Osteocyte (in vitro differentiated cells): ENCODE data around the gene KRT23. TPM values are rescaled to one million over a fixed set of nuclear protein-coding genes. Genes with fewer than 3 reads are reported as not detected.

Experiments
- DNase-seq: peaks from one replicate; pipeline ENCODE4 v3.0.0; 2021; ENCODE audit warnings: mixed read lengths; ENCODE audit not compliant: unreplicated experiment; ENCODE audit errors: extremely low spot score
- H3K27ac Mint-ChIP-seq: one replicate; pipeline ENCODE4 v1.8.0; 2021; ENCODE audit warnings: mild to moderate bottlenecking, mixed read lengths; ENCODE audit not compliant: unreplicated experiment
- H3K27me3 Mint-ChIP-seq: one replicate; pipeline ENCODE4 v1.8.0; 2021; ENCODE audit warnings: mixed read lengths; ENCODE audit not compliant: unreplicated experiment
- H3K36me3 Mint-ChIP-seq: one replicate; pipeline ENCODE4 v1.8.0; 2021; ENCODE audit warnings: mixed read lengths; ENCODE audit not compliant: unreplicated experiment
- H3K4me1 Mint-ChIP-seq: one replicate; pipeline ENCODE4 v1.8.0; 2021; ENCODE audit warnings: mixed read lengths; ENCODE audit not compliant: unreplicated experiment
- H3K4me3 Mint-ChIP-seq: one replicate; pipeline ENCODE4 v1.8.0; 2021; ENCODE audit warnings: mild to moderate bottlenecking, moderate library complexity, mixed read lengths; ENCODE audit not compliant: unreplicated experiment
- H3K9me3 Mint-ChIP-seq: one replicate; pipeline ENCODE4 v1.8.0; 2021; ENCODE audit warnings: mixed read lengths; ENCODE audit not compliant: unreplicated experiment
- CTCF ChIP-seq: fragments of 200-600 bp; sonication (generic); IDR thresholded peaks from 2 replicates; pipeline ENCODE4 v1.5.0; 2021; ENCODE audit warnings: antibody characterized with exemption, mild to moderate bottlenecking, moderate library complexity
- total RNA-seq: library from RNA; stranded (reverse); gene quantifications from 2 replicates; pipeline ENCODE4 v1.2.1, GENCODE V29; 2021

Gene KRT23
- total RNA-seq, 1 donor from 2014 or later = not detected

GRCh38 chr17:40944531-40944930 lies 7.1 kb upstream of the KRT23 start:
- H3K36me3 Mint-ChIP-seq = no peaks in the 10 kb centered on the region
- H3K4me1 Mint-ChIP-seq = no peaks in the 10 kb centered on the region
- no peak overlapping the region for H3K4me3 Mint-ChIP-seq
- H3K27ac Mint-ChIP-seq = no peak overlapping the region
- no peak for DNase-seq
- TF ChIP-seq CTCF = no peak
- H3K27me3 Mint-ChIP-seq = peaks cover 5% of the 10 kb centered on the region
- no peaks in the 10 kb centered on the region for H3K9me3 Mint-ChIP-seq

GRCh38 chr17:40942553-40942952 lies 5.1 kb upstream of the KRT23 start:
- no peak for DNase-seq
- TF ChIP-seq CTCF = no peak
- Mint-ChIP-seq H3K27ac (no peak overlapping the region), H3K36me3 (no peaks in the 10 kb centered on the region), H3K4me3 (no peak overlapping the region), H3K9me3 (no peaks in the 10 kb centered on the region), H3K27me3 (no peaks in the 10 kb centered on the region), H3K4me1 (peaks cover 2% of the 10 kb centered on the region)

GRCh38 chr17:40940266-40940665 lies 2.8 kb upstream of the KRT23 start:
- Mint-ChIP-seq H3K4me3 (no peak overlapping the region), H3K27ac (no peak overlapping the region), H3K4me1 (peaks cover 6% of the 10 kb centered on the region), H3K36me3 (no peaks in the 10 kb centered on the region), H3K27me3 (no peaks in the 10 kb centered on the region), H3K9me3 (no peaks in the 10 kb centered on the region)
- no peak for TF ChIP-seq CTCF
- DNase-seq = no peak

GRCh38 chr17:40938981-40939380 lies 1.5 kb upstream of the KRT23 start:
- no peak for TF ChIP-seq CTCF
- Mint-ChIP-seq H3K27ac (no peak overlapping the region), H3K4me3 (no peak overlapping the region), H3K9me3 (no peaks in the 10 kb centered on the region), H3K4me1 (peaks cover 6% of the 10 kb centered on the region), H3K27me3 (no peaks in the 10 kb centered on the region), H3K36me3 (no peaks in the 10 kb centered on the region)
- DNase-seq = no peak

- H3K4me3 Mint-ChIP-seq = no peak overlapping the region
- no peak overlapping the region for H3K27ac Mint-ChIP-seq
- H3K9me3 Mint-ChIP-seq = no peaks in the 10 kb centered on the region
- no peaks in the 10 kb centered on the region for H3K27me3 Mint-ChIP-seq
- peaks cover 6% of the 10 kb centered on the region for H3K4me1 Mint-ChIP-seq
- no peak for TF ChIP-seq CTCF
- no peak for DNase-seq
- no peaks in the 10 kb centered on the region for H3K36me3 Mint-ChIP-seq
Observed at GRCh38 chr17:40936976-40937375, 470 bp downstream of the KRT23 start.
